ENCODE measurements around the gene ZNF785.

ZNF785 gene

GRCh38 chr16:30566531-30566930 lies 19.0 kb downstream of the ZNF785 start:
- TF ChIP-seq POLR2AphosphoS5 (IDR thresholded peaks at IDR 0.05; ENCODE audit: low read depth, low read length) = no peak
- no peak for TF ChIP-seq FOXP2 (optimal IDR thresholded peaks at IDR 0.05; ENCODE audit: borderline replicate concordance, extremely low read depth, extremely low read length, insufficient read depth)
- no peak for TF ChIP-seq TAF1 (IDR thresholded peaks at IDR 0.05; ENCODE audit: borderline replicate concordance, insufficient read depth, low read length)
- TF ChIP-seq SIN3A (IDR thresholded peaks at IDR 0.05; ENCODE audit: borderline replicate concordance, insufficient read depth, low read length) = no peak
- TF ChIP-seq REST (IDR thresholded peaks at IDR 0.05; ENCODE audit: insufficient read depth in 1 of 2, low read depth in 2 of 2, low read length in 2 of 2) = no peak

- TF ChIP-seq SIN3A (IDR thresholded peaks at IDR 0.05; ENCODE audit: borderline replicate concordance, insufficient read depth, low read length) = no peak
- no peak for TF ChIP-seq POLR2AphosphoS5 (IDR thresholded peaks at IDR 0.05; ENCODE audit: low read depth, low read length)
- no peak for TF ChIP-seq REST (IDR thresholded peaks at IDR 0.05; ENCODE audit: insufficient read depth in 1 of 2, low read depth in 2 of 2, low read length in 2 of 2)
- TF ChIP-seq FOXP2 (optimal IDR thresholded peaks at IDR 0.05; ENCODE audit: borderline replicate concordance, extremely low read depth, extremely low read length, insufficient read depth) = no peak
- TF ChIP-seq TAF1 (IDR thresholded peaks at IDR 0.05; ENCODE audit: borderline replicate concordance, insufficient read depth, low read length) = no peak
Measured at GRCh38 chr16:30565984-30566383, 19.5 kb downstream of the ZNF785 start.

GRCh38 chr16:30565526-30565925 lies 20.0 kb downstream of the ZNF785 start:
- TF ChIP-seq POLR2AphosphoS5 (IDR thresholded peaks at IDR 0.05; ENCODE audit: low read depth, low read length) = no peak
- TF ChIP-seq TAF1 (IDR thresholded peaks at IDR 0.05; ENCODE audit: borderline replicate concordance, insufficient read depth, low read length) = no peak
- no peak for TF ChIP-seq FOXP2 (optimal IDR thresholded peaks at IDR 0.05; ENCODE audit: borderline replicate concordance, extremely low read depth, extremely low read length, insufficient read depth)
- no peak for TF ChIP-seq REST (IDR thresholded peaks at IDR 0.05; ENCODE audit: insufficient read depth in 1 of 2, low read depth in 2 of 2, low read length in 2 of 2)
- no peak for TF ChIP-seq SIN3A (IDR thresholded peaks at IDR 0.05; ENCODE audit: borderline replicate concordance, insufficient read depth, low read length)

GRCh38 chr16:30562021-30562420 lies 23.5 kb downstream of the ZNF785 start:
- no peak for TF ChIP-seq REST (IDR thresholded peaks at IDR 0.05; ENCODE audit: insufficient read depth in 1 of 2, low read depth in 2 of 2, low read length in 2 of 2)
- no peak for TF ChIP-seq SIN3A (IDR thresholded peaks at IDR 0.05; ENCODE audit: borderline replicate concordance, insufficient read depth, low read length)
- TF ChIP-seq TAF1 (IDR thresholded peaks at IDR 0.05; ENCODE audit: borderline replicate concordance, insufficient read depth, low read length) = no peak
- no peak for TF ChIP-seq POLR2AphosphoS5 (IDR thresholded peaks at IDR 0.05; ENCODE audit: low read depth, low read length)
- TF ChIP-seq FOXP2 (optimal IDR thresholded peaks at IDR 0.05; ENCODE audit: borderline replicate concordance, extremely low read depth, extremely low read length, insufficient read depth) = no peak

Measured in PFSK-1 (cell line).